SK-N-SH (cell line): ENCODE results near the gene KCNQ5. TPM values are rescaled to one million over a fixed set of nuclear protein-coding genes. Genes with fewer than 3 reads are reported as not detected.

ENCODE experiments used
- CTCF ChIA-PET: fragments of 300-600, 350-600 bp; formaldehyde crosslinking; extraction: SDS; loops from one replicate; lab custom pipeline; 2021; lab: Yijun Ruan, JAX
- POLR2A ChIA-PET: fragments of 350-600 bp; sonication (Branson Sonifier 250); formaldehyde crosslinking; extraction: SDS; loops from one replicate; lab custom pipeline; 2020; ENCODE audit warnings: antibody characterized with exemption, inconsistent platforms; lab: Yijun Ruan, JAX
- DNase-seq: peaks from one replicate; pipeline ENCODE4 v3.0.0; 2012
- H2AFZ ChIP-seq: fragments of 200-600 bp; sonication (generic); 2 replicates; pipeline ENCODE4 v1.8.1; 2016; ENCODE audit warnings: antibody characterized with exemption, mild to moderate bottlenecking, low read depth
- H3F3A ChIP-seq: fragments of 200-600 bp; sonication (generic); replicated peaks from 2 replicates; pipeline ENCODE3; 2016; ENCODE audit warnings: antibody characterized with exemption, mild to moderate bottlenecking; ENCODE audit not compliant: insufficient read depth
- H3K27ac ChIP-seq, 2 experiments: fragments of 200-500 bp in 1 of 2; fragments of 200-600 bp in 1 of 2; sonication (Bioruptor generic) in 1 of 2; sonication (generic), shearing (Covaris generic) in 1 of 2; 2 replicates each; pipeline versions ENCODE4 v1.5.1 to v1.6.1; 2014 to 2016; ENCODE audit warnings: low read depth in 2 of 2, inconsistent platforms in 1 of 2, low read length in 1 of 2, mild to moderate bottlenecking in 1 of 2, mixed read lengths in 1 of 2
- H3K27me3 ChIP-seq: fragments of 200-600 bp; sonication (generic), shearing (Covaris generic); 2 replicates; pipeline ENCODE4 v1.6.1; 2016; ENCODE audit warnings: mixed run types; ENCODE audit not compliant: insufficient read depth
- H3K36me3 ChIP-seq, 2 experiments: fragments of 200-500 bp in 1 of 2; fragments of 200-600 bp in 1 of 2; sonication (Bioruptor generic) in 1 of 2; sonication (generic) in 1 of 2; replicated peaks in 1 of 2; 2 replicates each; pipeline versions ENCODE3 to v1.5.1; 2014 to 2016; ENCODE audit warnings: low read length in 1 of 2, mild to moderate bottlenecking in 1 of 2; ENCODE audit not compliant: insufficient read depth in 2 of 2, control insufficient read depth in 1 of 2
- H3K4me1 ChIP-seq, 2 experiments: fragments of 200-500 bp in 1 of 2; fragments of 200-600 bp in 1 of 2; sonication (Bioruptor generic) in 1 of 2; sonication (generic), shearing (Covaris generic) in 1 of 2; 2 replicates each; pipeline versions ENCODE4 v1.5.1 to v1.6.1; 2014 to 2016; ENCODE audit warnings: low read depth in 1 of 2, low read length in 1 of 2, mixed run types in 1 of 2; ENCODE audit not compliant: insufficient read depth in 2 of 2, control insufficient read depth in 1 of 2
- H3K4me2 ChIP-seq: fragments of 200-600 bp; sonication (generic), shearing (Covaris generic); 2 replicates; pipeline ENCODE4 v1.6.1; 2017; ENCODE audit warnings: mixed run types
- H3K4me3 ChIP-seq, 2 experiments: fragments of 200-500 bp in 1 of 2; fragments of 200-600 bp in 1 of 2; sonication (Bioruptor generic) in 1 of 2; sonication (generic), shearing (Covaris generic) in 1 of 2; 2 replicates each; pipeline versions ENCODE4 v1.5.1 to v1.8.1; 2014 to 2016; ENCODE audit warnings: low read depth in 2 of 2, inconsistent platforms in 1 of 2, low read length in 1 of 2, mild to moderate bottlenecking in 1 of 2, mixed read lengths in 1 of 2, moderate library complexity in 1 of 2
- H3K79me2 ChIP-seq: fragments of 200-600 bp; sonication (generic); 2 replicates; pipeline ENCODE4 v1.8.1; 2017; ENCODE audit warnings: mild to moderate bottlenecking; ENCODE audit not compliant: insufficient read depth
- H3K9ac ChIP-seq: fragments of 200-600 bp; sonication (generic); 2 replicates; pipeline ENCODE4 v1.6.1; 2017; ENCODE audit warnings: mixed run types
- H3K9me2 ChIP-seq: fragments of 200-600 bp; sonication (generic); 2 replicates; pipeline ENCODE4 v1.6.1; 2017; ENCODE audit warnings: mixed run types
- H3K9me3 ChIP-seq: fragments of 200-600 bp; sonication (generic); 2 replicates; pipeline ENCODE4 v1.6.1; 2017; ENCODE audit warnings: mixed run types, mild to moderate bottlenecking, moderate library complexity
- H4K20me1 ChIP-seq: fragments of 200-600 bp; sonication (generic); 2 replicates; pipeline ENCODE4 v1.6.1; 2017; ENCODE audit warnings: mild to moderate bottlenecking, mixed run types; ENCODE audit not compliant: insufficient read depth
- CHD2 ChIP-seq: fragments of 150-350 bp; IDR thresholded peaks from 2 replicates; pipeline ENCODE4 v1.6.1; 2018; ENCODE audit warnings: low read length; ENCODE audit not compliant: partially characterized antibody
- EZH2phosphoT487 ChIP-seq: fragments of 200-600 bp; sonication (generic); IDR thresholded peaks from 2 replicates; pipeline ENCODE4 v1.6.1; 2017; ENCODE audit warnings: low read depth, mixed run types, mild to moderate bottlenecking, antibody characterized with exemption, moderate library complexity, borderline replicate concordance
- FOXJ3 ChIP-seq: sonication (generic); formaldehyde crosslinking; IDR thresholded peaks from 2 replicates; pipeline ENCODE4 v1.5.1; 2020; ENCODE audit warnings: mild to moderate bottlenecking, missing genetic modification reagents
- FOXM1 ChIP-seq: IDR thresholded peaks from 2 replicates; pipeline ENCODE4 v1.4.0; 2012; ENCODE audit warnings: low read depth, mild to moderate bottlenecking
- GABPA ChIP-seq: IDR thresholded peaks from 2 replicates; pipeline ENCODE4 v1.4.0; 2012; ENCODE audit warnings: low read depth, mild to moderate bottlenecking
- MAX ChIP-seq: IDR thresholded peaks from 2 replicates; pipeline ENCODE4 v1.4.0; 2012; ENCODE audit warnings: low read depth
- MEF2A ChIP-seq: IDR thresholded peaks from 2 replicates; pipeline ENCODE4 v1.4.0; 2012; ENCODE audit warnings: low read depth, borderline replicate concordance
- NFIC ChIP-seq: IDR thresholded peaks from 2 replicates; pipeline ENCODE4 v1.4.0; 2012; ENCODE audit warnings: borderline replicate concordance
- NRF1 ChIP-seq: IDR thresholded peaks from 2 replicates; pipeline ENCODE4 v1.6.1; 2012; ENCODE audit warnings: low read depth, mild to moderate bottlenecking, low read length
- PBX3 ChIP-seq: IDR thresholded peaks from 2 replicates; pipeline ENCODE4; 2012
- POLR2AphosphoS5 ChIP-seq: IDR thresholded peaks from 2 replicates; pipeline ENCODE4 v1.6.1; 2012; ENCODE audit warnings: low read depth, low read length
- RCOR1 ChIP-seq: fragments of 150-350 bp; IDR thresholded peaks from 2 replicates; pipeline ENCODE4 v1.6.1; 2017; ENCODE audit warnings: antibody characterized with exemption, low read length
- SMC3 ChIP-seq: IDR thresholded peaks from 2 replicates; pipeline ENCODE4 v1.6.1; 2012; ENCODE audit warnings: low read depth, low read length, improper control_type of control experiment
- ZBTB33 ChIP-seq: IDR thresholded peaks from 2 replicates; pipeline ENCODE4 v1.4.0; 2012; ENCODE audit warnings: low read depth, borderline replicate concordance
- WGBS: methylation state at CpG from one replicate; pipeline ENCODE4 v1.1.6; 2017; ENCODE audit warnings: low lambda C conversion rate; 5-methylcytosine and 5-hydroxymethylcytosine counted together
- polyA plus RNA-seq, 3 experiments: library from polyadenylated mRNA; depleted of rRNA; stranded (reverse); fragments of >200 nt; gene quantifications; 2 replicates each; pipeline ENCODE4 v1.2.3, GENCODE V29; 2012

Gene KCNQ5
- polyA plus RNA-seq, 1 of the 3 experiments (the other 2 are of a cell fraction): 3.2 TPM

- no peak overlapping the region for H3K4me3 ChIP-seq
These were observed 402.7 kb downstream of the KCNQ5 start for GRCh38 chr6:73024598-73024997.

GRCh38 chr6:73027691-73028090, 405.8 kb downstream of the KCNQ5 start:
- CTCF ChIA-PET: no interaction called here
- H3K9me3 ChIP-seq: no peaks in the 10 kb centered on the region
- H3K79me2 ChIP-seq: no peaks in the 10 kb centered on the region
- H3K27ac ChIP-seq: no peak overlapping the region
- H3F3A ChIP-seq: no peaks in the 10 kb centered on the region
- H3K9me2 ChIP-seq: no peaks in the 10 kb centered on the region
- DNase-seq: no peak
- peaks cover 0 to 9% of the 10 kb centered on the region in 2 experiments; a peak in 1 of 4 replicates for H3K4me1 ChIP-seq
- H3K4me3 ChIP-seq: no peak overlapping the region
- H4K20me1 ChIP-seq: no peaks in the 10 kb centered on the region
- H3K36me3 ChIP-seq: no peaks in the 10 kb centered on the region
- no peaks in the 10 kb centered on the region for H3K27me3 ChIP-seq
- POLR2A ChIA-PET: no interaction called here
- no peak for TF ChIP-seq NRF1
- no peak overlapping the region for H2AFZ ChIP-seq
- H3K9ac ChIP-seq: no peak overlapping the region
- H3K4me2 ChIP-seq: no peak overlapping the region

More at GRCh38 chr6:73024598-73024997, 402.7 kb downstream of the KCNQ5 start:
- Histone ChIP-seq H4K20me1 (no peaks in the 10 kb centered on the region), H2AFZ (no peak overlapping the region), H3K36me3 (no peaks in the 10 kb centered on the region), H3K9me3 (no peaks in the 10 kb centered on the region), H3K4me1 (0 out of 4 replicates have a peak, but pooled peaks cover 0 to under 1% of the 10 kb centered on the region in 2 experiments), H3K9ac (no peak overlapping the region), H3F3A (no peaks in the 10 kb centered on the region), H3K9me2 (no peaks in the 10 kb centered on the region), H3K4me2 (no peak overlapping the region), H3K79me2 (no peaks in the 10 kb centered on the region), H3K27me3 (no peaks in the 10 kb centered on the region), H3K27ac (no peak overlapping the region)
- CTCF ChIA-PET: no interaction called here
- no peak for DNase-seq
- no peak for TF ChIP-seq CHD2
- no peak for TF ChIP-seq NFIC
- no peak for TF ChIP-seq GABPA
- TF ChIP-seq EZH2phosphoT487: no peak
- no peak for TF ChIP-seq MEF2A
- no peak for TF ChIP-seq POLR2AphosphoS5
- no peak for TF ChIP-seq RCOR1
- no peak for TF ChIP-seq FOXM1
- TF ChIP-seq MAX: no peak
- TF ChIP-seq PBX3: no peak
- POLR2A ChIA-PET: no interaction called here
- 59% methylated on average over 1 of the region's 1 CpG for WGBS

GRCh38 chr6:73028124-73028766, 406.4 kb downstream of the KCNQ5 start:
- WGBS: 87% methylated on average over 8 of the region's 8 CpGs
- POLR2A ChIA-PET: no interaction called here
- Histone ChIP-seq H2AFZ (no peak overlapping the region), H3K79me2 (no peaks in the 10 kb centered on the region), H3K9me3 (no peaks in the 10 kb centered on the region), H3K27ac (no peak overlapping the region), H3K27me3 (no peaks in the 10 kb centered on the region), H3K4me3 (no peak overlapping the region), H4K20me1 (no peaks in the 10 kb centered on the region), H3F3A (no peaks in the 10 kb centered on the region), H3K36me3 (no peaks in the 10 kb centered on the region), H3K4me2 (no peak overlapping the region), H3K9ac (no peak overlapping the region), H3K4me1 (peaks cover 0 to 9% of the 10 kb centered on the region in 2 experiments; a peak in 1 of 4 replicates), H3K9me2 (no peaks in the 10 kb centered on the region)
- CTCF ChIA-PET: no interaction called here
- no peak for DNase-seq
- TF ChIP-seq MAX (no peak), GABPA (no peak), FOXJ3 (no peak), ZBTB33 (no peak), SMC3 (no peak), PBX3 (no peak), CHD2 (no peak), FOXM1 (no peak), RCOR1 (no peak), POLR2AphosphoS5 (no peak), MEF2A (no peak)
